Effector memory CD4-positive, alpha-beta T cell (primary cell): ENCODE measurements around the gene INMT.

Experiments used
- DNase-seq, 3 donors: peaks; one replicate each; pipeline ENCODE4 v3.0.0-alpha.2; 2020
- H3K27ac ChIP-seq: 2 replicates; pipeline ENCODE4 v1.7.0; 2013; ENCODE audit warnings: mild to moderate bottlenecking, low read length, moderate library complexity; ENCODE audit not compliant: insufficient read depth, poor library complexity, severe bottlenecking
- H3K27me3 ChIP-seq: replicated peaks from 2 replicates; pipeline ENCODE4 v1.7.0; 2013; ENCODE audit warnings: mild to moderate bottlenecking, low read length; ENCODE audit not compliant: insufficient read depth, control insufficient read depth, poor library complexity, severe bottlenecking
- H3K36me3 ChIP-seq: 2 replicates; pipeline ENCODE4 v1.7.0; 2013; ENCODE audit warnings: mild to moderate bottlenecking, low read length, moderate library complexity; ENCODE audit not compliant: control insufficient read depth, insufficient read depth
- H3K4me1 ChIP-seq: 2 replicates; pipeline ENCODE4 v1.7.0; 2013; ENCODE audit warnings: low read length, mild to moderate bottlenecking; ENCODE audit not compliant: control insufficient read depth, insufficient read depth, poor library complexity, severe bottlenecking
- H3K4me3 ChIP-seq: 2 replicates; pipeline ENCODE4 v1.7.0; 2013; ENCODE audit warnings: low read length, low read depth, mild to moderate bottlenecking; ENCODE audit not compliant: insufficient read depth, poor library complexity, severe bottlenecking
- H3K9me3 ChIP-seq: 2 replicates; pipeline ENCODE4 v1.7.0; 2013; ENCODE audit warnings: mild to moderate bottlenecking, low read length, moderate library complexity; ENCODE audit not compliant: control insufficient read depth

Gene INMT

GRCh38 chr7:30761214-30762156, 9.6 kb downstream of the INMT start:
- H3K27ac ChIP-seq = no peak overlapping the region
- H3K9me3 ChIP-seq = no peaks in the 10 kb centered on the region
- H3K4me3 ChIP-seq = no peak overlapping the region
- H3K4me1 ChIP-seq = no peaks in the 10 kb centered on the region
- H3K36me3 ChIP-seq = no peaks in the 10 kb centered on the region
- no peaks in the 10 kb centered on the region for H3K27me3 ChIP-seq
- no peak for DNase-seq

DNA sequence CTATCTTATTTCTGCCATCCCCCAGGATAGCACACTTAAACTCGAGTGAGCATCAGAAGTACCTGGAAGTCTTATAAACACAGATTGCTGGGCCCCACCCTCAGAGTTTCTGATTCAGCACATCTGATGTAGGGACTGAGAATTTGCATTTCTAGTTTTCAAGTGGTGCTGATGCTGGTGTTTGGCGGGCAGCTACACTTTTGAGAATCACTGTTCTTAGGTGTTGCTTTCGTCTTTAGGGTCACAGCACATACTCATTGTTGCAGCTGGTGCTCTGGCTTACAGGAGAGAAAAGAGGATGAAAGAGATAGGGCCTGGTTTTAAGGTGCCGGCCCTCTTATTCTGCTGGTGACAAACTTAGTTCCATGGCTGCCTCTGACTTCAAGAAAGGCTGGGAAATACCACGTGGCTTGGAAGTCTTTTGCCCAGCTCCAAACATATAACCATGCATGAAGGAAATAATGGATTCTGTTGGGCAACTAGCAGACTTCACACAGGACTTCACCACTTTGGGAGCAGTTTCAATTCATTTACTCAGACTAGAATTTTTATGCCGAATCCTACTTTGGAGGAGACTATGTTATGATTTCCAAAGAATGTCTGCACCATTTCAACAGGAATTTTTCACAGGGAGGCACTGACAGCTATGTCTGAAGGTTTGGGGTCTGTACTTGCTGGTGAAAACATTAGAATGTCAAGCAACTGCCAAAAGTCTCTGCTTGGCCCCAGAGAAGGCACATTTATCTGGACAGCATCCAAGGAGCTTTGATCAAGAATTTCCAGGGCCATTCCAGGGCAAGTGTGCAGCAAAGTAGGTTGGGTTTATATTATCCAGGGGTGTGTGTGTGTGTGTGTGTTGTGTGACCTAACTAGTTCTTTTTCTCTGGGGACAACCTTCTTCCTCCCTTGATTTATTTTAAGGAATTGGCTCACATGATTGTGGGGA, 12.4 kb downstream of the INMT start:
- no peak for DNase-seq
- H3K36me3 ChIP-seq = no peaks in the 10 kb centered on the region

GRCh38 chr7:30765408-30765807, 13.5 kb downstream of the INMT start:
- DNase-seq = no peak
- Histone ChIP-seq H3K4me3 (no peak overlapping the region), H3K27me3 (no peaks in the 10 kb centered on the region), H3K27ac (no peak overlapping the region), H3K4me1 (no peaks in the 10 kb centered on the region), H3K36me3 (no peaks in the 10 kb centered on the region), H3K9me3 (no peaks in the 10 kb centered on the region)

More for the DNA sequence above, 12.4 kb downstream of the INMT start:
- no peak overlapping the region for H3K4me3 ChIP-seq
- no peaks in the 10 kb centered on the region for H3K27me3 ChIP-seq
- no peaks in the 10 kb centered on the region for H3K4me1 ChIP-seq
- no peaks in the 10 kb centered on the region for H3K9me3 ChIP-seq
- H3K27ac ChIP-seq = no peak overlapping the region

GRCh38 chr7:30770845-30771173, 18.9 kb downstream of the INMT start:
- Histone ChIP-seq H3K27me3 (no peaks in the 10 kb centered on the region), H3K27ac (no peak overlapping the region), H3K4me3 (peak overlapping the region; percentile 93), H3K4me1 (peaks cover 4% of the 10 kb centered on the region), H3K36me3 (no peaks in the 10 kb centered on the region), H3K9me3 (no peaks in the 10 kb centered on the region)
- DNase-seq = no peak

GRCh38 chr7:30771174-30771879, 19.4 kb downstream of the INMT start, which contains the start of gene MINDY4:
MINDY4 (plus strand) TSS chr7:30771417; CDS start chr7:30771494, 77 bp downstream.
- H3K4me1 ChIP-seq = peaks cover 4% of the 10 kb centered on the region
- peak within 1 kb of the TSS; percentile 66 for H3K27ac ChIP-seq
- H3K36me3 ChIP-seq = no peaks in the 10 kb centered on the region
- no peaks in the 10 kb centered on the region for H3K9me3 ChIP-seq
- peak within 1 kb of the TSS; percentile 93 for H3K4me3 ChIP-seq
- no peaks in the 10 kb centered on the region for H3K27me3 ChIP-seq
- DNase-seq = peak; percentile 34 to 51 (median 34)

GRCh38 chr7:30771880-30772425, 20.0 kb downstream of the INMT start:
- Histone ChIP-seq H3K36me3 (no peaks in the 10 kb centered on the region), H3K27ac (peak overlapping the region; percentile 66), H3K4me3 (peak overlapping the region; percentile 93), H3K4me1 (peaks cover 4% of the 10 kb centered on the region), H3K27me3 (no peaks in the 10 kb centered on the region), H3K9me3 (no peaks in the 10 kb centered on the region)
- DNase-seq = no peak

GRCh38 chr7:30772984-30773383, 21.0 kb downstream of the INMT start:
- Histone ChIP-seq H3K27ac (no peak overlapping the region), H3K27me3 (no peaks in the 10 kb centered on the region), H3K9me3 (no peaks in the 10 kb centered on the region), H3K36me3 (no peaks in the 10 kb centered on the region), H3K4me3 (no peak overlapping the region), H3K4me1 (peaks cover 4% of the 10 kb centered on the region)
- DNase-seq = no peak

DNA sequence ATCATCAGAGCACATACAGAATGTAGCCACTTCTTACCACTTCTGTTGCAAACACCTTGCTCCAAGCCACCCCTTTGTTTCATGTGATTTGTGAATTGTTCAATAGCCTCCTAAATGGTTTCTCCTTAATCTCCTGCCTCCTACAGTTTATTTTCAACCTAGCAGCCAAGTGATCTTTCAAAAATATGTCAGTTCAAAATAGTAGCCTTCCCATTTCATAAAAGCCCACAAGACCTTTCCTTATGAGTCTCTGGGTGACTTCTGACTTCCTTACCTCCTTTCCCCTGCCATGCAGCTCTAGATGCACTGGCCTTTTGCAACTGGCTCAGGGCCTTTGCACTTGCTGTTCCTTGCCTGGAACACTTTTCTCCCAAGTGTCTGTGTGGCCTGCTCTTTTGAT, 24.1 kb downstream of the INMT start:
- Histone ChIP-seq H3K27me3 (no peaks in the 10 kb centered on the region), H3K4me1 (peaks cover 4% of the 10 kb centered on the region), H3K27ac (no peak overlapping the region), H3K36me3 (no peaks in the 10 kb centered on the region), H3K4me3 (no peak overlapping the region), H3K9me3 (no peaks in the 10 kb centered on the region)
- no peak for DNase-seq

DNA sequence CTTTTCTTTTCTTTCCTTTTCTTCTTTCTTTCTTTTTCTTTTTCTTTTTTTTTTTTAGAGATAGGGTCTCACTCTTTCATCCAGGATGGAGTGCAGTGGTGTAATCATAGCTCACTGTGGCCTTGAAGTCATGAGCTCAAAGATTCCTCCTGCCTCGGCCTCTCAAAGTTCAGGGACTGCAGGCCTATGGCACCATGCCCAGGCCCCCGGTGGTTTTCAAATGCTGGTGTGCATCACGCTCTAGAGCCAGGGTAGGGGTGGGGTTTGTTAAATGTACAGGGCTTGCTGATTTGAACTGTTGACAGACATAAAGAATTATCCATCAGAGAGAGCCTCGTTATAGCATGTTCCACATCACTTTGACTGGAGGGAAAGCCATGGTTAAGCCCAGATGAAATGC, 25.0 kb downstream of the INMT start:
- H3K9me3 ChIP-seq = no peaks in the 10 kb centered on the region
- H3K36me3 ChIP-seq = no peaks in the 10 kb centered on the region
- no peak overlapping the region for H3K4me3 ChIP-seq
- H3K4me1 ChIP-seq = peaks cover 1% of the 10 kb centered on the region
- H3K27me3 ChIP-seq = no peaks in the 10 kb centered on the region
- no peak overlapping the region for H3K27ac ChIP-seq
- no peak for DNase-seq
